Myometrial cell (primary cell): ENCODE results near the gene PUS10. TPM values are rescaled to one million over a fixed set of nuclear protein-coding genes. Genes with fewer than 3 reads are reported as not detected.

Source experiments
- total RNA-seq: library from RNA; depleted of rRNA; stranded (reverse); fragments of >200 nt; gene quantifications from 2 replicates; pipeline ENCODE4 v1.2.3, GENCODE V29; 2015

PUS10 gene, protein sequence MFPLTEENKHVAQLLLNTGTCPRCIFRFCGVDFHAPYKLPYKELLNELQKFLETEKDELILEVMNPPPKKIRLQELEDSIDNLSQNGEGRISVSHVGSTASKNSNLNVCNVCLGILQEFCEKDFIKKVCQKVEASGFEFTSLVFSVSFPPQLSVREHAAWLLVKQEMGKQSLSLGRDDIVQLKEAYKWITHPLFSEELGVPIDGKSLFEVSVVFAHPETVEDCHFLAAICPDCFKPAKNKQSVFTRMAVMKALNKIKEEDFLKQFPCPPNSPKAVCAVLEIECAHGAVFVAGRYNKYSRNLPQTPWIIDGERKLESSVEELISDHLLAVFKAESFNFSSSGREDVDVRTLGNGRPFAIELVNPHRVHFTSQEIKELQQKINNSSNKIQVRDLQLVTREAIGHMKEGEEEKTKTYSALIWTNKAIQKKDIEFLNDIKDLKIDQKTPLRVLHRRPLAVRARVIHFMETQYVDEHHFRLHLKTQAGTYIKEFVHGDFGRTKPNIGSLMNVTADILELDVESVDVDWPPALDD
- total RNA-seq = 6.3 and 6.4 TPM in 2 replicates

DNA sequence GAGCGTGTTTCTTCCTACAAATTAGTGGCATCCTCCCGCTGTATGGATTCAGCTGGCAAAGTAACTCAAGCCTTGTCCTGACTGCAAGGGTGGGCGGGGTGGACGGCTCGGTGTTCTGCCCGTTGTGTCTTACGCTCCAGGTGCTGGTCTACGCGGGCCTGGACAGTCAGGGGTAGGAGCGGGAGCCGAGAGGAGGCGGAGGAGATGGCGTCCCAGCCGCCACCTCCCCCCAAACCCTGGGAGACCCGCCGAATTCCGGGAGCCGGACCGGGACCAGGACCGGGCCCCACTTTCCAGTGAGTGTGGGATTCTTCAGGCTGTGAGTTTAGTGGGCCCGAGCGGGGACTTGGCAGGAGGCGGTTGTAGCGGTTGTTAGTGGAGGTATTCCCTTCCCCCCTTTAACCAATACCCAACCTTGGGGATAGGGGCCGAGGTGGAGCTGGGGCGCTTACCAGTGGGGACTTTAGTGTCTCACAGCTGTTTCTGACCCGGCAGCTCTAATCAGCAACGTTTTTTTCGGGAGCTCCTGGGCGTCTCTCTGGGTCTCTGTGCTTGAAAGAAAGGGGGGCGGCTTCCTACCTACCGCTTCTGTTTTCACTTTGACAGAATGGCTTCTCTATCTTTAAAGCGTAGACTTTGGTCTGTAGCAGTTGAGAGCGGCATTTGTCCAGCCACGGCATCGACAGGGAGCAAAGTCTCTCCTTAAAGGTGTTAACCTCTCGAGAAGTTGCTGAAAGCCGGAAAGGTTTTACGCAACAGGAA is at the start of gene PUS10, which contains the start of gene PEX13:
TSS of gene PUS10 (minus strand) at position 700 of the 762 bp plus-strand sequence. CDS start 6,365 bp downstream, outside the sequence.
TSS of gene PEX13 (plus strand) at position 165 of the 762 bp plus-strand sequence. CDS start at position 205, 40 bp downstream.

DNA sequence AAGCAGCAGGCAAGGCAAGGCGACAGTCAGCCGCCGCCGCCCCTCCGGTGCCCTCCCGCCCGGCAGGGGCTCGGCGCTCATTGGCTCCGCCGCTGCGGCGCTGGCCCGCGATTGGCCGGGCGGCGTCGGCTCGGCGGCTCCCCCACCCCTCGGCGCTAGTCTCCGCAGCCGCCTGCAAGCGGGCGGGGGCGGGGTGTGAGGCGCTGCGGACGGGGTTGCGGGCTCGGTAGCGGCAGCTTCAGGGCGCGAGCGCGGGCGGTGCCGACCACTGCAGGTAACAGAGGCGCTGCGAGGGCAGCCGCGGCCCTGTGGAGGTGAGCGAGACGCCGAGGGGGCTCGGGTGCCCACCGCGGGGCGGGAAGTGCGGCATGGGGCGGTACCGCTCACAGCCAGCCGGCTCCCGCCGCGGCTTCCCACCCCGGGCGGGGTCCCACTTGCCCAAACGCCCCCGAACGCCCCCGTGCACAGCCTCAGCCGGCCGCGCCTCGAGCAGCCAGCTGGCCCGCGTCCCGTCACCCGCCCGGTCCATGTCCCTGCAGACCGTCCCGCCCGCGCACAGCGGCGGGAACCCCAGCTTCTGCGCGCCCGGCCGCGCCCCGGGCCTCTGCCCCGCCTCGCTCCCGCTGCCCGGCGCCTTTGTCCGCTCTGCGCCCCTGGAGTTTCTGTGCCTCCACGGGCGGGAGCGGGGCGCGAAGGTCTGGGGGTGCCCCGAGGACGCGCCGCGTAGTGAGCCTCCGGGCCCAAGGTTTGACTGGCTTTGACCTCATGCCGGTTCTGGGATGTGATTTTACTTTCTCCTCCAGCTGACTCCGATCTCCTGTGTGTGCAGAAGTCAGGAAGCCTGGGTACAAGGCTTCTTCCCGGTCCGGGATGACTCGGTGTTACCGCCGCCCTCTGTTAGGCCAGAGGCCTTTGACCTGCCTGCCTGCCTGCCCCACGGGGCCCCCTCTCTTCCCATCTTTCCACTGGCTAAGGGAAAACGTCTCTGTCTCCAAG is 48.0 kb upstream of the PUS10 start, which contains the start of gene SANBR:
TSS of gene SANBR (plus strand) at position 158 of the 996 bp plus-strand sequence. CDS start 4,480 bp downstream, outside the sequence.

Other genes with a start within 250 kb of the PUS10 start
- gene REL, start 136.7 kb downstream of the PUS10 start, total RNA-seq = 0.86 and 2.3 TPM in 2 replicates
- 27.1 and 31.1 TPM in 2 replicates for gene PEX13, start 535 bp downstream of the PUS10 start, total RNA-seq
- gene SANBR, start 47.6 kb upstream of the PUS10 start, total RNA-seq = 4.6 and 6.7 TPM in 2 replicates
- 15.4 and 16.4 TPM in 2 replicates for gene C2orf74, start 143.9 kb upstream of the PUS10 start, total RNA-seq